NCI-H1417 treated with DMSO at 0.1 percent for 48 hours (cell line): Measurements from ENCODE around the gene U2AF1L4.

Experiments used
- DNase-seq: peaks from one replicate; lab custom pipeline; 2025; lab: John Stamatoyannopoulos, UW

The U2AF1L4 gene

GRCh38 chr19:35712567-35713505 lies 32.4 kb downstream of the U2AF1L4 start:
- DNase-seq: no peak

- DNase-seq: no peak
Measured at GRCh38 chr19:35710784-35711723, 34.2 kb downstream of the U2AF1L4 start.

- no peak for DNase-seq
Measured at GRCh38 chr19:35708391-35708790, 36.8 kb downstream of the U2AF1L4 start.

- DNase-seq: no peak
Measured at GRCh38 chr19:35704218-35704617, 41.0 kb downstream of the U2AF1L4 start, which contains the start of gene ZBTB32. ZBTB32 (plus strand) TSS chr19:35704558; CDS start chr19:35714627, 10,069 bp downstream.

DNA sequence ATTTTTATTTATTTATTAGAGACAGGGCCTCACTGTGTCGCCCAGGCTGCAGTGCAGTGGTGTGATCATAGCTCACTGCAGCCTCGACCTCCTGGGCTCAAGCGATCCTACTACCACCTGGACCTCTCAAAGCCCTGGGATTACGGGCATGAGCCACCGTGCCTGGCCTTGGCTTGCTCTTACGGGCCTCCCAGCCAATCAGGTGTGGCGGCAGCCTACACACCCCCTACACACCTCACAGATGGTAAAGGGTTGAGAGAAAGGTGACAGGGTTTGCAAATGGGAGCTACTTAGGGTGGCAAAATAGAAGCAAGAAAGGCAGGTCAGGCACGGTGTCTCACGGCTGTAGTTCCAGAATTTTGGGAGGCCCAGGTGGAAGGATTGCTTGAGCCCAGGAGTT lies 41.9 kb downstream of the U2AF1L4 start:
- DNase-seq: no peak

- peak; percentile 84 for DNase-seq
Measured at GRCh38 chr19:35702223-35703012, 42.8 kb downstream of the U2AF1L4 start.

- DNase-seq: no peak
Measured at GRCh38 chr19:35696835-35697234, 48.4 kb downstream of the U2AF1L4 start.

DNA sequence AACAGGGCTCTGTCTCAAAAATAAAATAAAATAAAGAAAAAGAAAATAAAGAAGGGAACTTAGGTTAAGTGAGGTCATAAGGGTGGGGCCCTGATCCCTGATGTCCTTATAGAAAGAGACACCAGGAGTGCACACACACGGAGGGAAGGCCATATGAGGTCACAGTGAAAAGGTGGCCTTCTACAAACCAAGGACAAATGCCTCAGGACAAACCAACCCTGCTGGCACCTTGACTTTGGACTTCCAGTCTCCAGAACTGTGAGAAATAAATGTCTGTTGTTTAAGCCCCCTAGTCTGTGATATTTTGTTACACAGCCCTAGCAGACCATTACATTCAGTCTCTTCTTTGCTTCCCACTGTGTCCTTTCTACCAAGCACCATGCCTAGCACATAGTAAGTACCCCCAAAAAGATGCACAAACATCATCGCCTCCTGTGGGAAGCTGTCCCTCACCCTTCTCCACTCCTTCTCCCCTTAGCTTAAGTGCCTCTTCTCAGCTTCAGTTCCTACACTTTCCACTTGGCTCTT lies 49.3 kb downstream of the U2AF1L4 start:
- no peak for DNase-seq

GRCh38 chr19:35693835-35694599 lies 51.2 kb downstream of the U2AF1L4 start:
- peak; percentile 56 for DNase-seq

DNA sequence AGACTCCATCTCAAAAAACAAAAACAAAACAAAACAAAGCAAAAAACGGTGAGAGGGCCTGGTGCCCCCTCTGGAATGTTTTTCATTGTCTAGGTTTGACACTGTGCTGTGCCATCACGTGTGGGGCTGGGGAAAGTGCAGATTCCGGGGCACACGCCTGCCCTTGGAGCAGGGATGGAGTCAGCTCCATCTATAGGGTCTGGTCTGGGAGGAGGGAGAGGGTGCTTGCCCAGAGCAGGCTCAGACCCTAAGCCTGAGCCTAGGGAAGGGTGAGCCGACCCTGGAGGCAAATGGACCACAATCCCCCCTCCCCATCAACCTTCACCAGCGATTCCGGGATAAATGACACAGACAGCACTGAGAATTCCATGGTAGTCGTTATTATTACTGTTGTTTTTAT lies 51.8 kb downstream of the U2AF1L4 start:
- DNase-seq: no peak
